Left lung (tissue), 10 donors: ENCODE data around the gene MED15. TPM values are rescaled to one million over a fixed set of nuclear protein-coding genes. Genes with fewer than 3 reads are reported as not detected.

ENCODE experiments used
- ATAC-seq: fragments of 200-7000 bp; cut with Tn5 transposase; one replicate; pipeline ENCODE4 v1.9.1; 2020; ENCODE audit warnings: moderate library complexity
- DNase-seq, 4 donors: peaks; one replicate each; pipeline ENCODE4 v3.0.0-alpha.2; 2013 to 2020
- H3K27ac ChIP-seq, 2 donors: fragments of 200-600 bp; sonication (generic) in 1 of 2; one replicate each; pipeline versions ENCODE4 v1.5.0 to v1.8.0; 2020 to 2021
- H3K27me3 ChIP-seq, 2 donors: fragments of 200-600 bp; sonication (generic) in 1 of 2; one replicate each; pipeline versions ENCODE4 v1.5.0 to v1.8.0; 2020 to 2021
- H3K36me3 ChIP-seq, 2 donors: fragments of 200-600 bp; sonication (generic) in 1 of 2; one replicate each; pipeline versions ENCODE4 v1.5.0 to v1.8.0; 2020 to 2021
- H3K4me1 ChIP-seq, 2 donors: fragments of 200-600 bp; one replicate each; pipeline ENCODE4 v1.8.0; 2021
- H3K4me3 ChIP-seq, 2 donors: fragments of 200-600 bp; sonication (generic) in 1 of 2; one replicate each; pipeline versions ENCODE4 v1.5.0 to v1.8.0; 2020 to 2021; ENCODE audit warnings: mild to moderate bottlenecking in 1 of 2
- H3K9me3 ChIP-seq, 2 donors: fragments of 200-600 bp; sonication (generic) in 1 of 2; one replicate each; pipeline versions ENCODE4 v1.5.0 to v1.8.0; 2020 to 2021
- intact Hi-C, 2 donors: fragments of 100-400 bp; cut with DNase I; formaldehyde crosslinking; loops; one replicate each; pipeline versions ENCODE4 v1.11.2 to v1.14.2; 2022
- polyA plus RNA-seq, 6 donors: library from polyadenylated mRNA; unstranded; fragments of 120-200 nt; gene quantifications; one replicate each; pipeline ENCODE4 v1.2.1, GENCODE V29; 2013; ENCODE audit not compliant: insufficient read length in 6 of 6
- total RNA-seq, 2 donors: library from RNA; stranded (reverse); fragmentation: NEBNext Ultra II Directional; extraction: Animal tissue kit (Norgen Biotek cat#: 25700); gene quantifications; one replicate each; pipeline ENCODE4 v1.2.1, GENCODE V29; 2021
- TF ChIP-seq, protein P1 (sequence below), 2 donors: fragments of 200-600 bp; sonication (generic) in 1 of 2; IDR thresholded peaks; one replicate each; pipeline versions ENCODE4 v1.5.0 to v1.8.0; 2021; ENCODE audit warnings: antibody characterized with exemption in 2 of 2
- donor health status: DM: no; HTN: yes; CAD: no.
- donor health status: DM: no; HTN: no; CAD: no.

Gene MED15
- total and polyA plus RNA-seq, 8 donors = 47.2 to 121 (median 56.3) TPM

DNA sequence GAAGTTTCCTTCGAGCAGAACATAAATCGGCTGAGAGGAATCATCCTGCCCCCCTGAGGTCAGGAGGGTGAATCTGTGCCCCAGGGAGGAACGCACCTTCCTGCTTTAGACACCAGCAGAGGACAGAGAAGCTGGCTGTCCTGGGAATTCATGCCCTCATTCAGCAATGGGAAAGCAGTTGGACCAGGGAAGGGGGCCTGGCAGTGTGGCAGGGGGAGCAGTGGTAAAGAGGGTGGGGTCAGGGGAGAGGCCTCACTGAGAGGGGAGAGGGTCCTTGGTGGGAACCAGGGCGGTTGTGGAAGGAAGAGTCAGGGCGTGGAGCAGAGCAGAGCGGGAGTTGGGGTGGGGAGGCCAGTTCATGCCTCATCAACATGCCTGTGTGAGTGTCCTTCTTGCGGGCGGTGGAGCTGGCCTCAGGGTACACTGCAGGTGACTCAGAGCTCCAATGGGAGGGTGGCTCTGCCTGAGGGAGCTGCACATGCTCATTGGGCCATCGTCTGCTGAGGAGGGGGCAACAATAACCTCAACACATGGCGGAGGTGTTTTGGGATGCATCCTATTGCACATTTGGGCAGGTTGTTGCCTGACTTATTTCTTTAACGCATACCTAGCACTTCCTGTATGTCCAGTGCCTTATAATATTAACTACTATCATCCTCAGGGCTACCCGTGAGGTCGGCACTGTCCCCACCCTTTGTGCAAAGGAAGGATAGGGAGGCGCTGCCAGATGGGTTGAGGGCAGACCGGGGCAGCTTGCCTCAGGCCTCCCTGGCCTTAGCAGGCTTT lies 23.2 kb downstream of the MED15 start:
- peak; percentile 80 for ATAC-seq
- intact Hi-C loops = no loop called here
- H3K27ac ChIP-seq = peak overlapping the region; percentile 73 to 83
- TF ChIP-seq, protein P1, sequence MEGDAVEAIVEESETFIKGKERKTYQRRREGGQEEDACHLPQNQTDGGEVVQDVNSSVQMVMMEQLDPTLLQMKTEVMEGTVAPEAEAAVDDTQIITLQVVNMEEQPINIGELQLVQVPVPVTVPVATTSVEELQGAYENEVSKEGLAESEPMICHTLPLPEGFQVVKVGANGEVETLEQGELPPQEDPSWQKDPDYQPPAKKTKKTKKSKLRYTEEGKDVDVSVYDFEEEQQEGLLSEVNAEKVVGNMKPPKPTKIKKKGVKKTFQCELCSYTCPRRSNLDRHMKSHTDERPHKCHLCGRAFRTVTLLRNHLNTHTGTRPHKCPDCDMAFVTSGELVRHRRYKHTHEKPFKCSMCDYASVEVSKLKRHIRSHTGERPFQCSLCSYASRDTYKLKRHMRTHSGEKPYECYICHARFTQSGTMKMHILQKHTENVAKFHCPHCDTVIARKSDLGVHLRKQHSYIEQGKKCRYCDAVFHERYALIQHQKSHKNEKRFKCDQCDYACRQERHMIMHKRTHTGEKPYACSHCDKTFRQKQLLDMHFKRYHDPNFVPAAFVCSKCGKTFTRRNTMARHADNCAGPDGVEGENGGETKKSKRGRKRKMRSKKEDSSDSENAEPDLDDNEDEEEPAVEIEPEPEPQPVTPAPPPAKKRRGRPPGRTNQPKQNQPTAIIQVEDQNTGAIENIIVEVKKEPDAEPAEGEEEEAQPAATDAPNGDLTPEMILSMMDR (IDR thresholded peaks at IDR 0.05) = no peak
- H3K4me3 ChIP-seq = no peak overlapping the region
- DNase-seq = peak in 1 of 4 donors; percentile 64
- peaks cover 42 to 79% of the 10 kb centered on the region in 2 donors for H3K4me1 ChIP-seq
- H3K9me3 ChIP-seq = no peaks in the 10 kb centered on the region
- no peaks in the 10 kb centered on the region for H3K27me3 ChIP-seq
- H3K36me3 ChIP-seq = peaks cover 0 to 47% of the 10 kb centered on the region in 2 donors

DNA sequence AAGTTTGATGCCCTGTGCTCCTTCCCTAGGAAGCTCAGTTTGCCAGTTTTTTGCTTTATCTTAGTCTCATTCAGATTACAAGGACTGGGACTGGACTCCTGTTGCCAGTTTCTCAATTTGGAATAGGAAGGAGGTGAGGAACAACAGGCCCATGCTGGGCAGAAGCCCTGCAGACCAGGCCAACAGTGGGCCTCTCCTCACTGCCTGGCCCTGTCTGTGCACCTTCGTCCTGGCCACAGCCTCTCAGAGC lies 23.7 kb downstream of the MED15 start:
- H3K4me1 ChIP-seq = peaks cover 42 to 80% of the 10 kb centered on the region in 2 donors
- peaks cover 0 to 43% of the 10 kb centered on the region in 2 donors for H3K36me3 ChIP-seq
- DNase-seq (no peak), ATAC-seq (no peak)
- no peaks in the 10 kb centered on the region for H3K27me3 ChIP-seq
- intact Hi-C loops = no loop called here
- H3K9me3 ChIP-seq = no peaks in the 10 kb centered on the region
- TF ChIP-seq, protein P1 (IDR thresholded peaks at IDR 0.05) = no peak
- H3K27ac ChIP-seq = peak overlapping the region; percentile 73 to 83
- no peak overlapping the region for H3K4me3 ChIP-seq

DNA sequence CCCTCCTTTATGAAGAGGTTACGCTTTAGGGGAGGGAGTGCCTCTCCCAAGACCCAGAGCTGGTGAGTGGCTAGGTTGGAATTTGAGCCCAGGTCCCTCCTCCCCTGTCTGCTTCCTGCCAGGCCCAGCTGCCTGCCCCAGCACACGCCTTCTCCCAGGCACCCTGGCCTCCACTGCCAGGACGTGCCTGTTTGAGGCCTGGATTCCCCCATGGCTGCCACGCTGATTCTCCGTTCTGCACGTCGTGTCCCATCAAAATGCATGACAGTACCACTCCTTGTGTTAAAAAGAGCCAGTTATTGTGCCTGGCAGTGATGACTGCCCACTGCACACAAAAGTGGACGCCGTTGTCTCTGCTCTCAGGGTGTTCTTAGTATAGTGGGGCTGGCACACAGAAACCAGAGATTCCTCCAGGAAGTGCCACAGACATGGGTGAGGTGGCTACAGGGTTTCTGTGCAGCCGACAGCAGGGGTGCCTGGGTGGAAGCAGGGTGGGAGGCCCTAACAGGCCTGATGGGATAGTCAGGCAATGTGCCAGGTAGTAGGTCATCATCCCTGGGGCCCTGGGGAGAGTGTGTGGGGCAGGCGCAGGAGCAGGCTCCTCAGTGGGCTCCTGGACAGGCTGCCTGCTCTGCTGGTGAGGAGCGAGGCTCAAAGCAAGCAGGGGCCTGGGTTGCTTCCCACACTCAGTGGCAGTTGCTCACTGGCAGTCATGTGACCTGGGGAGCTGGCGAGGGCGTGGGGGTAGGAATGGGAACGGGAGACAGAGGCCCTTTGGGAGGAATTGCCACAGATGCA lies 24.2 kb downstream of the MED15 start:
- TF ChIP-seq, protein P1 (IDR thresholded peaks at IDR 0.05) = no peak
- Histone ChIP-seq H3K9me3 (no peaks in the 10 kb centered on the region), H3K4me3 (no peak overlapping the region), H3K4me1 (peaks cover 38 to 80% of the 10 kb centered on the region in 2 donors), H3K36me3 (peaks cover 0 to 39% of the 10 kb centered on the region in 2 donors), H3K27ac (peak overlapping the region; percentile 73 to 83), H3K27me3 (no peaks in the 10 kb centered on the region)
- ATAC-seq (peak; percentile 94), DNase-seq (peak in 3 of 4 donors; percentile 67 to 84 (median 81))
- intact Hi-C loops = no loop called here

DNA sequence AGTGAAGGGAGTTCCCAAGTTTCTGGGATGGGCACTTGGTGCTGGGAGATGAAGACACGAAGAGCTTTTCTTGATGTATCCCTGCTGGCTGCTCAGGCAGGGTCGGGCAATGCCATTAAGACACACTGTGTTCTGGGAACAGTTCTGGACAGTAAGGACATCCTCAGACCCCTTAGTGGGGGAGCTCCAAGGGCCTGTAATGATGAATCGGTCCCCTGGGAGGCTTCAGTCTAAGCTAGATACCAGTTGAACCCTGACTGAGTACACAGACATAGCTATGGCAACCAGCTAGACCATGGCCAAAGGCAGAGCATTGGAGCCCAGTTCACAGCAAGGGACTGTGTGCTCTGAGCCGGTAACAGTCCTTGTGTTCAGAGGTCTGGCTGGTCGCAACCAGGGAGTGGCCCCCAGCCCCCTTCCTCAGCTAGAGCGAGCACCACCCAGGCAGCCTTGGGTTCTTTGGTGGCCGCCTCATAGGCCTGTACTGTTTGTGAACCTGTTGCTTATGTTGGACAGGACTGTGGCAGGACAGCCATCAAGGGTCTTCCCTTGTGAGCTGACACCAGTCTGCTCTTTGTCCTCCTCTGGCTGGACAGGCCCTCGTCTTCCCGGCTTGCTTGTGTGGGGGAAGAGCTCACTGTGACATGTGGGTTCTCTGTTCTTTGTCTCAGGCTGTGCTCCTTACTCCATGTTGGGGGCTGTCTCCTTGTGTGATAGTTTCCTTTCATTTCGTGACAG lies 25.0 kb downstream of the MED15 start:
- ATAC-seq (no peak), DNase-seq (no peak)
- H3K27ac ChIP-seq = peak overlapping the region; percentile 73 to 83
- H3K9me3 ChIP-seq = no peaks in the 10 kb centered on the region
- intact Hi-C loops = no loop called here
- H3K36me3 ChIP-seq = peaks cover 0 to 40% of the 10 kb centered on the region in 2 donors
- H3K4me3 ChIP-seq = no peak overlapping the region
- peaks cover 34 to 77% of the 10 kb centered on the region in 2 donors for H3K4me1 ChIP-seq
- H3K27me3 ChIP-seq = no peaks in the 10 kb centered on the region
- TF ChIP-seq, protein P1 (IDR thresholded peaks at IDR 0.05) = no peak
